Upper lobe of left lung (tissue), 6 donors: ENCODE measurements around the gene JUP. TPM values are rescaled to one million over a fixed set of nuclear protein-coding genes. Genes with fewer than 3 reads are reported as not detected.
A peak's percentile ranks its signal among the peaks of the same experiment; 100 is the strongest.
"Not testable (repeated sequence)": the region's sequence is repeated elsewhere in the genome, so short reads cannot be mapped to it uniquely, and the experiment has no call there.

Experiments
- ATAC-seq, 2 donors: fragments of 200-7000 bp; cut with Tn5 transposase; one replicate each; pipeline ENCODE4 v1.9.1; 2022; ENCODE audit warnings: mild to moderate bottlenecking in 2 of 2, moderate library complexity in 2 of 2; ENCODE audit not compliant: low FRiP score in 2 of 2
- DNase-seq, 2 donors: peaks; one replicate each; pipeline ENCODE4 v3.0.0-alpha.2; 2019 to 2020
- H3K27ac ChIP-seq, 4 donors: fragments of 200-600 bp; sonication (generic); one replicate each; pipeline ENCODE4 v1.5.1; 2016 to 2019
- H3K27me3 ChIP-seq, 4 donors: fragments of 200-600 bp; sonication (generic); one replicate each; pipeline ENCODE4 v1.5.1; 2017 to 2019
- H3K36me3 ChIP-seq, 4 donors: fragments of 200-600 bp; sonication (generic); one replicate each; pipeline ENCODE4 v1.5.1; 2016 to 2019
- H3K4me1 ChIP-seq, 4 donors: fragments of 200-600 bp; sonication (generic); one replicate each; pipeline ENCODE4 v1.5.1; 2018 to 2019
- H3K4me3 ChIP-seq, 4 donors: fragments of 200-600 bp; sonication (generic); one replicate each; pipeline ENCODE4 v1.5.1; 2017 to 2019; ENCODE audit warnings: mild to moderate bottlenecking in 2 of 4, moderate library complexity in 1 of 4
- H3K9me3 ChIP-seq, 4 donors: fragments of 200-600 bp; sonication (generic); one replicate each; pipeline ENCODE4 v1.5.1; 2018 to 2019
- CTCF ChIP-seq, 6 experiments: fragments of 450-650 bp in 4 of 6; fragments of 200-600 bp in 2 of 6; sonication (generic) in 2 of 6; IDR thresholded peaks; one replicate each; pipeline ENCODE4 v1.5.1; 2016 to 2019; ENCODE audit warnings: antibody characterized with exemption in 6 of 6
- EP300 ChIP-seq, 4 donors: sonication (generic); formaldehyde crosslinking; IDR thresholded peaks; one replicate each; pipeline ENCODE4 v1.5.1; 2017; ENCODE audit warnings: antibody characterized with exemption in 4 of 4, control low read depth in 2 of 4
- POLR2A ChIP-seq, 4 donors: fragments of 450-650 bp; IDR thresholded peaks; one replicate each; pipeline ENCODE4 v1.5.1; 2016 to 2017; ENCODE audit warnings: antibody characterized with exemption in 4 of 4, mild to moderate bottlenecking in 2 of 4
- POLR2AphosphoS5 ChIP-seq, 2 donors: sonication (generic); formaldehyde crosslinking; IDR thresholded peaks; one replicate each; pipeline ENCODE4 v1.5.1; 2017; ENCODE audit warnings: antibody characterized with exemption in 2 of 2
- WGBS, 2 donors: methylation state at CpG; one replicate each; pipeline ENCODE4 v1.1.5; 2017 to 2018; 5-methylcytosine and 5-hydroxymethylcytosine counted together
- total RNA-seq, 6 donors: library from RNA; depleted of rRNA in 4 of 6; stranded (reverse); fragments of >200 nt in 4 of 6; gene quantifications; one replicate each; pipeline versions ENCODE4 v1.1.0 to v1.2.1, GENCODE V29; 2016 to 2021
- donor health status: DM: no; HTN: no; CAD: no; lungs with moderate emphysema.
- donor health status: DM: no; HTN: yes; CAD: no; lungs with severe emphysema.

JUP gene
- total RNA-seq, 6 donors from 2014 or later = 120 to 241 (median 143) TPM

GRCh38 chr17:41777157-41777573 lies 9.3 kb downstream of the JUP start:
- TF ChIP-seq POLR2AphosphoS5 (IDR thresholded peaks at IDR 0.05) (peak in 1 of 2 donors; percentile 7), EP300 (IDR thresholded peaks at IDR 0.05) (no peak), POLR2A (IDR thresholded peaks at IDR 0.05) (no peak), CTCF (IDR thresholded peaks at IDR 0.05) (peak in 3 of 6 experiments; percentile 46 to 62 (median 55))
- Histone ChIP-seq H3K4me1 (peaks cover 82 to 94% (median 89%) of the 10 kb centered on the region in 4 donors), H3K36me3 (peaks cover 0 to under 1% (median 0%) of the 10 kb centered on the region in 4 donors), H3K4me3 (no peak overlapping the region), H3K27me3 (no peaks in the 10 kb centered on the region), H3K27ac (peak overlapping the region; percentile 83 to 90 (median 88)), H3K9me3 (no peaks in the 10 kb centered on the region)
- no peak for DNase-seq
- 18 to 28% methylated on average over 4 of the region's 4 CpGs for WGBS, 2 donors
- peak; percentile 23 to 50 for ATAC-seq

- H3K36me3 ChIP-seq, H3K4me3 ChIP-seq: not testable (repeated sequence)
Measured at GRCh38 chr17:41776262-41776900, 10.1 kb downstream of the JUP start.

GRCh38 chr17:41775394-41776226 lies 10.9 kb downstream of the JUP start:
- TF ChIP-seq EP300 (IDR thresholded peaks at IDR 0.05) (no peak), CTCF (IDR thresholded peaks at IDR 0.05) (no peak), POLR2AphosphoS5 (IDR thresholded peaks at IDR 0.05) (no peak), POLR2A (IDR thresholded peaks at IDR 0.05) (no peak)

More at GRCh38 chr17:41776262-41776900, 10.1 kb downstream of the JUP start:
- Histone ChIP-seq H3K4me1 (peaks cover 78 to 91% (median 85%) of the 10 kb centered on the region in 4 donors), H3K27ac (peak overlapping the region; percentile 71 to 90 (median 85))
- WGBS, 2 donors = 73% methylated on average over 14 of the region's 14 CpGs
- H3K27me3 ChIP-seq, ATAC-seq, DNase-seq, H3K9me3 ChIP-seq: not testable (repeated sequence)

GRCh38 chr17:41773731-41774193 lies 12.7 kb downstream of the JUP start:
- Histone ChIP-seq H3K9me3 (no peaks in the 10 kb centered on the region), H3K4me1 (peaks cover 67 to 70% (median 69%) of the 10 kb centered on the region in 4 donors), H3K36me3 (peaks cover 6 to 33% (median 30%) of the 10 kb centered on the region in 4 donors), H3K4me3 (no peak overlapping the region), H3K27me3 (no peaks in the 10 kb centered on the region), H3K27ac (peak overlapping the region; percentile 44 to 90 (median 78))
- TF ChIP-seq EP300 (IDR thresholded peaks at IDR 0.05) (no peak), CTCF (IDR thresholded peaks at IDR 0.05) (no peak), POLR2AphosphoS5 (IDR thresholded peaks at IDR 0.05) (no peak), POLR2A (IDR thresholded peaks at IDR 0.05) (no peak)
- DNase-seq = no peak
- 71 to 80% methylated on average over 5 to 8 of the region's 8 CpGs for WGBS, 2 donors
- no peak for ATAC-seq

More at GRCh38 chr17:41775394-41776226, 10.9 kb downstream of the JUP start:
- H3K9me3 ChIP-seq = no peaks in the 10 kb centered on the region
- peak overlapping the region; percentile 71 to 90 (median 85) for H3K27ac ChIP-seq
- DNase-seq = no peak
- no peak for ATAC-seq
- peaks cover 75 to 86% (median 82%) of the 10 kb centered on the region in 4 donors for H3K4me1 ChIP-seq
- WGBS, 2 donors = 56 to 69% methylated on average over 11 to 12 of the region's 12 CpGs
- H3K36me3 ChIP-seq = peaks cover under 1 to 16% (median 11%) of the 10 kb centered on the region in 4 donors
- no peaks in the 10 kb centered on the region for H3K27me3 ChIP-seq
- no peak overlapping the region for H3K4me3 ChIP-seq

GRCh38 chr17:41773190-41773588 lies 13.3 kb downstream of the JUP start:
- Histone ChIP-seq H3K9me3 (no peaks in the 10 kb centered on the region), H3K4me3 (no peak overlapping the region), H3K36me3 (peaks cover 11 to 38% (median 35%) of the 10 kb centered on the region in 4 donors), H3K27me3 (no peaks in the 10 kb centered on the region), H3K4me1 (peaks cover 61 to 65% (median 64%) of the 10 kb centered on the region in 4 donors), H3K27ac (peak overlapping the region; percentile 44 to 90 (median 78))
- ATAC-seq (peak; percentile 2 to 54), DNase-seq (peak; percentile 74 to 87)
- 55% methylated on average over 8 of the region's 12 CpGs; no CpG with 5 or more reads in 1 of the 2 donors for WGBS, 2 donors
- TF ChIP-seq CTCF (IDR thresholded peaks at IDR 0.05) (no peak), EP300 (IDR thresholded peaks at IDR 0.05) (no peak), POLR2AphosphoS5 (IDR thresholded peaks at IDR 0.05) (peak; percentile 38 to 42)
